Neutrophil (primary cell): ENCODE results near the gene ZNF556.

Experiments
- H3K27ac ChIP-seq: fragments of 200-600 bp; sonication (generic); 2 replicates; pipeline ENCODE4 v1.5.1; 2016; ENCODE audit warnings: mild to moderate bottlenecking, moderate library complexity
- H3K27me3 ChIP-seq: fragments of 200-600 bp; sonication (generic); 2 replicates; pipeline ENCODE4 v1.6.0; 2016; ENCODE audit warnings: mild to moderate bottlenecking
- H3K36me3 ChIP-seq: fragments of 200-600 bp; sonication (generic); 2 replicates; pipeline ENCODE4 v1.5.1; 2017
- H3K4me1 ChIP-seq, 2 experiments: fragments of 200-600 bp in 1 of 2; sonication (generic) in 1 of 2; 1 replicate in 1 of 2; 2 replicates in 1 of 2; pipeline versions ENCODE4 v1.5.1 to v1.6.1; 2013 to 2016; ENCODE audit warnings: low read depth in 1 of 2, low read length in 1 of 2, mild to moderate bottlenecking in 1 of 2, moderate library complexity in 1 of 2; ENCODE audit not compliant: control insufficient read depth in 1 of 2, insufficient read depth in 1 of 2
- H3K4me3 ChIP-seq, 2 experiments: fragments of 200-600 bp in 1 of 2; sonication (generic) in 1 of 2; 1 replicate in 1 of 2; 2 replicates in 1 of 2; pipeline ENCODE4 v1.5.1; 2013 to 2016; ENCODE audit warnings: low read depth in 1 of 2, low read length in 1 of 2, mild to moderate bottlenecking in 1 of 2, moderate library complexity in 1 of 2
- H3K9me3 ChIP-seq: fragments of 200-600 bp; sonication (generic); 2 replicates; pipeline ENCODE4 v1.5.1; 2016
- TF ChIP-seq, protein P1 (sequence below): fragments of 200-600 bp; sonication (generic); IDR thresholded peaks from 2 replicates; pipeline ENCODE4 v1.5.1; 2016; ENCODE audit warnings: antibody characterized with exemption

The ZNF556 gene

DNA sequence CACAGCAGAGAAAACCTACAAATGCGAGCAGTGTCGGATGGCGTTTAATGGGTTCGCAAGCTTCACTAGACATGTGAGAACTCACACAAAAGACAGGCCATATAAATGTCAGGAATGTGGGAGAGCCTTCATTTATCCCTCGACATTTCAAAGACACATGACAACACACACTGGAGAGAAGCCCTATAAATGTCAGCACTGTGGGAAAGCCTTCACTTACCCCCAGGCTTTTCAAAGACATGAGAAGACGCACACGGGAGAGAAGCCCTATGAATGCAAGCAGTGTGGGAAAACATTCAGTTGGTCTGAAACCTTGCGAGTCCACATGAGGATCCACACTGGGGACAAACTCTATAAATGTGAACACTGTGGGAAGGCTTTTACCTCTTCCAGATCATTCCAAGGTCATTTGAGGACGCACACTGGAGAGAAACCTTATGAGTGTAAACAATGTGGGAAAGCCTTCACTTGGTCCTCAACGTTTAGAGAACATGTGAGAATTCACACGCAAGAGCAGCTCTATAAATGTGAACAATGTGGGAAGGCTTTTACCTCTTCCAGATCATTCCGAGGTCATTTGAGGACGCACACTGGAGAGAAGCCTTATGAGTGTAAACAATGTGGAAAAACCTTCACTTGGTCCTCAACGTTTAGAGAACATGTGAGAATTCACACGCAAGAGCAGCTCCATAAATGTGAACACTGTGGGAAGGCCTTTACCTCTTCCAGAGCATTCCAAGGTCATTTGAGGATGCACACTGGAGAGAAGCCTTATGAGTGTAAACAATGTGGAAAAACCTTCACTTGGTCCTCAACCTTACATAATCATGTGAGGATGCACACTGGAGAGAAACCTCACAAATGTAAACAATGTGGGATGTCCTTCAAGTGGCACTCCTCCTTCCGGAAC, 50.4 kb downstream of the ZNF556 start:
- Histone ChIP-seq H3K36me3 (peaks cover 7% of the 10 kb centered on the region), H3K27me3 (no peaks in the 10 kb centered on the region), H3K4me3 (no peak overlapping the region), H3K9me3 (peaks cover 27% of the 10 kb centered on the region), H3K4me1 (no peaks in the 10 kb centered on the region), H3K27ac (no peak overlapping the region)
- TF ChIP-seq, protein P1, sequence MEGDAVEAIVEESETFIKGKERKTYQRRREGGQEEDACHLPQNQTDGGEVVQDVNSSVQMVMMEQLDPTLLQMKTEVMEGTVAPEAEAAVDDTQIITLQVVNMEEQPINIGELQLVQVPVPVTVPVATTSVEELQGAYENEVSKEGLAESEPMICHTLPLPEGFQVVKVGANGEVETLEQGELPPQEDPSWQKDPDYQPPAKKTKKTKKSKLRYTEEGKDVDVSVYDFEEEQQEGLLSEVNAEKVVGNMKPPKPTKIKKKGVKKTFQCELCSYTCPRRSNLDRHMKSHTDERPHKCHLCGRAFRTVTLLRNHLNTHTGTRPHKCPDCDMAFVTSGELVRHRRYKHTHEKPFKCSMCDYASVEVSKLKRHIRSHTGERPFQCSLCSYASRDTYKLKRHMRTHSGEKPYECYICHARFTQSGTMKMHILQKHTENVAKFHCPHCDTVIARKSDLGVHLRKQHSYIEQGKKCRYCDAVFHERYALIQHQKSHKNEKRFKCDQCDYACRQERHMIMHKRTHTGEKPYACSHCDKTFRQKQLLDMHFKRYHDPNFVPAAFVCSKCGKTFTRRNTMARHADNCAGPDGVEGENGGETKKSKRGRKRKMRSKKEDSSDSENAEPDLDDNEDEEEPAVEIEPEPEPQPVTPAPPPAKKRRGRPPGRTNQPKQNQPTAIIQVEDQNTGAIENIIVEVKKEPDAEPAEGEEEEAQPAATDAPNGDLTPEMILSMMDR = no peak

DNA sequence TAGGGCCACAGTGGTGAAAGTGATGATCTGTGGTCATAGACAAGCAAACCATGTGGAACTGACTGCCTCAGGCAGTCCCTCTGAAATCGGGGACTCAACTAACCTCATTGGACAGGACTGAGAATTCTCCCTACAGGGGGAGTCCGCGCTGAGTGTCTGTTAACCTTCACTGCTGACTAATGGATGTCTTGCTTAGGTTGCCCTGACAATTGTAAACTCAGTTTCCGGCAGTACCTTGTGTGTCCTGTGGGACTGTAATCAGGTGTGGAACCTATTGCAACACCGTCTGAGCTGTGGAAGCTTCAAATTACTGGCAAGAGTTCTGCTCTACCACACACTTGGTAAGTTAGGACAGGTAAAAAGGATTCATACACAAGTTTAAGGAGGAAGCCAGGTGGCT, 55.9 kb downstream of the ZNF556 start:
- TF ChIP-seq, protein P1 = no peak
- Histone ChIP-seq H3K27me3 (no peaks in the 10 kb centered on the region), H3K4me3 (no peak overlapping the region), H3K36me3 (no peaks in the 10 kb centered on the region), H3K27ac (no peak overlapping the region), H3K9me3 (peaks cover 8% of the 10 kb centered on the region), H3K4me1 (no peaks in the 10 kb centered on the region)

DNA sequence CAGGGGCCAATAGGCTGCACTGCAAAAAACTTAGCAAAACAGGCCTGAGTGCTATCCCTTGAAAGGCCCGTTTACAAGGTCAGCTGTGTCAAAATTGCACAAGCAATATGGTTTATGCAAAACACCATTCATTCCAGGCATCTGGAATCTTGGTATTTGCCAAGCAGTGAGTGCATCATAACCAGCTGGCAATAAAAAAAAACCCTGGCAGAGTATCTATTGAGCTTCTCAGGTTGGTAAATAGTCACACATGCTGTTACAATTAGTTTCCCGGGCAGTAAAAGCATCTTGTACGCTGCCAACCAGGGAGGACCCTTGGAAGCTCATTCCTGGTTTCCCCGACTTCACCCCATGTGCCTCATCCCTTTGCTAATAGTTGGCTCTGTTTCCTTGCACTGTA, 56.4 kb downstream of the ZNF556 start:
- Histone ChIP-seq H3K4me3 (no peak overlapping the region), H3K9me3 (peaks cover 5% of the 10 kb centered on the region), H3K36me3 (no peaks in the 10 kb centered on the region), H3K4me1 (no peaks in the 10 kb centered on the region), H3K27ac (no peak overlapping the region), H3K27me3 (no peaks in the 10 kb centered on the region)
- TF ChIP-seq, protein P1 = no peak

DNA sequence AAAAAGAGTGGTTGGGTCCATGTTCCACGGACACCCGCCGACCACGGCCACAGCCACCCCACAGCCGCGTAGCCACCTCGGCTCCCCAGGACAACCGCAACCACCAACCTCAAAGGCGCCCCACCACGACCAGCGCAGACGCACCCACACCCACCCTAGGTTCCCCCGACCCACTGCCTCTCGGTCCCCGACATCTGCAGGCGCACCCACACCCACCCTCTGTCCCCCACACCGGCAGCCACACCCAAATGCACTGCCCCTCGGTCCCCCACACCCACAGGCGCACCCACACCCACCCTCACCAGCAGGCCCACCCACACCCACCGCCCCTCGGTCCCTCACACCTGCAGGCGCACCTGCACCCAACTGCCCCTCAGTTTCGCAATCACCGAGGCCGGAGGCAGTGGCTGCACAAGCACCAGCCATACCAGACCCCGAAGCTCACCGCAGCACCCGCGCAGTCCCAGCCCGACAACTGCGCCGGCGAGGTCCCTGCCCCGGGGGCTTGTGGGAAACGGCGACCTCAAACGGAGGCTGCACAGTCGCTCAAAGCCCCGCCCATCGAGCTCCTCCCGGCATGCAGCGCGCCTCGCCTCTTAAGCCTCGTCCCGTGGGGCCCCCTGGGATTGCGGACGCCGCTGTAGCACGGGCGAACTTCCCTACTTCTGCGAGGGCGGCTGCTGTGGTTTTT, 59.4 kb downstream of the ZNF556 start:
- Histone ChIP-seq H3K36me3 (no peaks in the 10 kb centered on the region), H3K27ac (no peak overlapping the region), H3K9me3 (peaks cover 5% of the 10 kb centered on the region), H3K4me3 (no peak overlapping the region), H3K27me3 (no peaks in the 10 kb centered on the region), H3K4me1 (no peaks in the 10 kb centered on the region)
- TF ChIP-seq, protein P1 = no peak

DNA sequence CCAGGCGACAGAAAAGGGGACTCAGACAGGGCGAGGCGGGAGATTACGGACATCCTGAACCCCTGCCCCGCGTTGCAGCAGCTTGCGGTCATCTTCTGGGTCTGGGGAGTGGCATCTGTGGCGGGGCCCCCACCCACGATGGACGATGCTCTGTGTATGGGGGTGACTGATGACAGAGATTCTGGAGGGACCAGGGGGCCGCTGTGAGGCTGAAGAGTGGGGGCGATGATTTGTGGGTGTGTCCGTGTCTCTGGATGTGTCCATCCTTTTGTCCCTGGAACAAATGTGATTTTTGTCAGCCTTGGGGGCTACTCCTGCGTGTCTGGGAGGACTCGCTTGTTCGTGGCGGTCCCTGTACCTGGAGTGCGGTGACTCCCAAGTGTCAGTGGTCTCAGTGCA, 59.9 kb downstream of the ZNF556 start:
- H3K36me3 ChIP-seq = no peaks in the 10 kb centered on the region
- H3K4me3 ChIP-seq = no peak overlapping the region
- H3K4me1 ChIP-seq = no peaks in the 10 kb centered on the region
- H3K27ac ChIP-seq = no peak overlapping the region
- peaks cover 5% of the 10 kb centered on the region for H3K9me3 ChIP-seq
- TF ChIP-seq, protein P1 = no peak
- H3K27me3 ChIP-seq = no peaks in the 10 kb centered on the region
